ENCODE data around the gene DUOX2. TPM values are rescaled to one million over a fixed set of nuclear protein-coding genes. Genes with fewer than 3 reads are reported as not detected.

The DUOX2 gene
- total and polyA plus RNA-seq, 3 donors from 2014 or later: 1.2 to 4.8 (median 2.6) TPM

GRCh38 chr15:45129651-45130129 is 15.7 kb upstream of the DUOX2 start, which contains the start of the genes DUOX1 and DUOXA1:
TSS of gene DUOX1 (plus strand) at chr15:45129994. CDS start at chr15:45131967, 1,973 bp downstream.
TSS of gene DUOXA1 (minus strand) at chr15:45129879. CDS start at chr15:45123014, 6,865 bp downstream.
- intact Hi-C loops (cut with DNase I; ENCODE audit: low total_unique reads): no loop called here
- Histone ChIP-seq H3K27me3 (no peaks in the 10 kb centered on the region), H3K9me3 (no peaks in the 10 kb centered on the region), H3K36me3 (ENCODE audit: low read depth, missing control alignments) (no peaks in the 10 kb centered on the region), H3K27ac (no peak within 1 kb of the TSS), H3K4me1 (no peaks in the 10 kb centered on the region), H3K4me3 (peak within 1 kb of the TSS; percentile 16 to 49)
- 0 to 2% methylated on average over 21 to 46 of the region's 46 CpGs for WGBS, 2 donors
- no peak for DNase-seq
- TF ChIP-seq CTCF (IDR thresholded peaks at IDR 0.05) (no peak), POLR2A (IDR thresholded peaks at IDR 0.05) (no peak)

GRCh38 chr15:45128971-45129639 is 15.1 kb upstream of the DUOX2 start:
- Histone ChIP-seq H3K4me1 (no peaks in the 10 kb centered on the region), H3K36me3 (ENCODE audit: low read depth, missing control alignments) (no peaks in the 10 kb centered on the region), H3K4me3 (peak overlapping the region; percentile 16 to 49), H3K27ac (no peak overlapping the region), H3K27me3 (no peaks in the 10 kb centered on the region), H3K9me3 (no peaks in the 10 kb centered on the region)
- TF ChIP-seq CTCF (IDR thresholded peaks at IDR 0.05) (no peak), POLR2A (IDR thresholded peaks at IDR 0.05) (no peak)
- DNase-seq: no peak
- intact Hi-C loops (cut with DNase I; ENCODE audit: low total_unique reads): no loop called here
- WGBS, 2 donors: 4 to 5% methylated on average over 24 to 47 of the region's 47 CpGs

GRCh38 chr15:45126535-45127158 is 12.7 kb upstream of the DUOX2 start:
- DNase-seq: no peak
- 57 to 65% methylated on average over 2 of the region's 2 CpGs for WGBS, 2 donors
- Histone ChIP-seq H3K4me1 (no peaks in the 10 kb centered on the region), H3K4me3 (no peak overlapping the region), H3K36me3 (ENCODE audit: low read depth, missing control alignments) (no peaks in the 10 kb centered on the region), H3K9me3 (no peaks in the 10 kb centered on the region), H3K27ac (no peak overlapping the region), H3K27me3 (no peaks in the 10 kb centered on the region)
- TF ChIP-seq POLR2A (IDR thresholded peaks at IDR 0.05) (no peak), CTCF (IDR thresholded peaks at IDR 0.05) (peak in 2 of 3 experiments; percentile 12 to 18)
- intact Hi-C loops (cut with DNase I; ENCODE audit: low total_unique reads): no loop called here

GRCh38 chr15:45123397-45123796 is 9.4 kb upstream of the DUOX2 start:
- TF ChIP-seq POLR2A (IDR thresholded peaks at IDR 0.05): no peak
- H3K27ac ChIP-seq: no peak overlapping the region
- no peak for DNase-seq
- H3K4me3 ChIP-seq: no peak overlapping the region
- H3K36me3 ChIP-seq (ENCODE audit: low read depth, missing control alignments): no peaks in the 10 kb centered on the region
- H3K9me3 ChIP-seq: no peaks in the 10 kb centered on the region
- H3K27me3 ChIP-seq: no peaks in the 10 kb centered on the region
- intact Hi-C loops (cut with DNase I; ENCODE audit: low total_unique reads): no loop called here
- no peaks in the 10 kb centered on the region for H3K4me1 ChIP-seq

GRCh38 chr15:45122719-45123118 is 8.7 kb upstream of the DUOX2 start:
- Histone ChIP-seq H3K4me1 (peaks cover 2% of the 10 kb centered on the region), H3K27me3 (no peaks in the 10 kb centered on the region), H3K27ac (no peak overlapping the region), H3K4me3 (no peak overlapping the region), H3K9me3 (no peaks in the 10 kb centered on the region), H3K36me3 (ENCODE audit: low read depth, missing control alignments) (no peaks in the 10 kb centered on the region)
- TF ChIP-seq POLR2A (IDR thresholded peaks at IDR 0.05) (no peak), CTCF (IDR thresholded peaks at IDR 0.05) (no peak)
- WGBS, 2 donors: 84 to 89% methylated on average over 6 to 7 of the region's 7 CpGs
- intact Hi-C loops (cut with DNase I; ENCODE audit: low total_unique reads): no loop called here
- no peak for DNase-seq

Data from testis (tissue), 3 donors.